Hepatocyte (in vitro differentiated cells): ENCODE results near the gene THAP12.

Experiments used
- CTCF ChIP-seq: fragments of 200-600 bp; sonication (generic); IDR thresholded peaks from 2 replicates; pipeline ENCODE4 v1.5.1; 2016; ENCODE audit warnings: antibody characterized with exemption, mild to moderate bottlenecking; ENCODE audit not compliant: poor library complexity
- EZH2 ChIP-seq: fragments of 200-600 bp; sonication (generic); IDR thresholded peaks from 2 replicates; pipeline ENCODE4 v1.6.1; 2016; ENCODE audit warnings: antibody characterized with exemption, mild to moderate bottlenecking, borderline replicate concordance
- EZH2phosphoT487 ChIP-seq: fragments of 200-600 bp; sonication (generic); IDR thresholded peaks from one replicate; pipeline ENCODE4 v1.6.1; 2018; ENCODE audit warnings: antibody characterized with exemption, mild to moderate bottlenecking, low read depth, moderate library complexity; ENCODE audit not compliant: unreplicated experiment, severe bottlenecking

- TF ChIP-seq EZH2, result no peak
- TF ChIP-seq CTCF, result no peak
- no peak for TF ChIP-seq EZH2phosphoT487
These were observed 27.4 kb upstream of the THAP12 start for GRCh38 chr11:76408171-76408965.
